ENCODE measurements around the gene ELFN2.

GRCh38 chr22:37363261-37363992 is 63.9 kb downstream of the ELFN2 start:
- TF ChIP-seq CTCF (IDR thresholded peaks at IDR 0.05) (no peak), POLR2A (IDR thresholded peaks at IDR 0.05) (no peak)

Measured in right lobe of liver (tissue), 4 donors.